T-helper 2 cell treated with Interferon-gamma antibody and Interleukin-4, amounts not matched to agents 5 μg/mL and 100 μg/mL, for 36 hours (primary cell): ENCODE results near the gene KCNJ11.

ENCODE experiments used
- DNase-seq: peaks from one replicate; pipeline ENCODE4 v3.0.0; 2021; ENCODE audit warnings: low spot score
- H3K27ac Mint-ChIP-seq: one replicate; pipeline ENCODE4 v1.8.0; 2021; ENCODE audit warnings: mild to moderate bottlenecking, mixed read lengths
- H3K27me3 Mint-ChIP-seq: one replicate; pipeline ENCODE4 v1.8.0; 2021; ENCODE audit warnings: low read depth, mixed read lengths
- H3K36me3 Mint-ChIP-seq: one replicate; pipeline ENCODE4 v1.8.0; 2021; ENCODE audit warnings: low read depth, mixed read lengths
- H3K4me1 Mint-ChIP-seq: one replicate; pipeline ENCODE4 v1.8.0; 2021; ENCODE audit warnings: low read depth, mixed read lengths
- H3K4me3 Mint-ChIP-seq: one replicate; pipeline ENCODE4 v1.8.0; 2022; ENCODE audit warnings: mild to moderate bottlenecking, moderate library complexity, mixed read lengths
- H3K9me3 Mint-ChIP-seq: one replicate; pipeline ENCODE4 v1.8.0; 2021; ENCODE audit warnings: mixed read lengths

Gene KCNJ11

DNA sequence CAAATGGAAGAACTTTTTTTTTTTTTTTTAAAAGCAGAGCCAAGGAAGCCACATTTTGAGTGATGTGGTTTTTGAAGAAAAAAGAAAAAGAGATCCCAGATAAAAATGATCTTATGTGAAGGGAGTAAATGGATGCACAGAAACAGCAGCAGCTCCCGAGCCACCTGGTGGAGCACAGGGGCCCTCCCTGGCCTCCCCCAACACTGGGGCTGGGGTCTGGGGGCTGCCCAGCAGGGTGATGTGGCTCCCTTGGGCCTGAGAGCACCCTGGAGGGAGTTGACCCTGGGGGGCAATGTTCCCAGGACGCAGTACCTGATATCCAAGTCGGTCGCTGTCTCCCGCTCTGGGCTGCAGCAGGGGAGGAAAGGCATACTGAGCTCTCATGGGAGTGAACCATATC lies 26.5 kb upstream of the KCNJ11 start:
- Mint-ChIP-seq H3K4me3 (peak overlapping the region; percentile 62), H3K4me1 (peaks cover 52% of the 10 kb centered on the region), H3K36me3 (no peaks in the 10 kb centered on the region), H3K27me3 (peaks cover 57% of the 10 kb centered on the region), H3K9me3 (no peaks in the 10 kb centered on the region), H3K27ac (no peak overlapping the region)
- DNase-seq: no peak

- no peaks in the 10 kb centered on the region for H3K9me3 Mint-ChIP-seq
- H3K36me3 Mint-ChIP-seq: no peaks in the 10 kb centered on the region
- peaks cover 50% of the 10 kb centered on the region for H3K27me3 Mint-ChIP-seq
- peak overlapping the region; percentile 70 for H3K27ac Mint-ChIP-seq
- peaks cover 47% of the 10 kb centered on the region for H3K4me1 Mint-ChIP-seq
- H3K4me3 Mint-ChIP-seq: peak overlapping the region; percentile 62
- DNase-seq: peak; percentile 8
Measured at GRCh38 chr11:17414317-17414737, 25.9 kb upstream of the KCNJ11 start.

DNA sequence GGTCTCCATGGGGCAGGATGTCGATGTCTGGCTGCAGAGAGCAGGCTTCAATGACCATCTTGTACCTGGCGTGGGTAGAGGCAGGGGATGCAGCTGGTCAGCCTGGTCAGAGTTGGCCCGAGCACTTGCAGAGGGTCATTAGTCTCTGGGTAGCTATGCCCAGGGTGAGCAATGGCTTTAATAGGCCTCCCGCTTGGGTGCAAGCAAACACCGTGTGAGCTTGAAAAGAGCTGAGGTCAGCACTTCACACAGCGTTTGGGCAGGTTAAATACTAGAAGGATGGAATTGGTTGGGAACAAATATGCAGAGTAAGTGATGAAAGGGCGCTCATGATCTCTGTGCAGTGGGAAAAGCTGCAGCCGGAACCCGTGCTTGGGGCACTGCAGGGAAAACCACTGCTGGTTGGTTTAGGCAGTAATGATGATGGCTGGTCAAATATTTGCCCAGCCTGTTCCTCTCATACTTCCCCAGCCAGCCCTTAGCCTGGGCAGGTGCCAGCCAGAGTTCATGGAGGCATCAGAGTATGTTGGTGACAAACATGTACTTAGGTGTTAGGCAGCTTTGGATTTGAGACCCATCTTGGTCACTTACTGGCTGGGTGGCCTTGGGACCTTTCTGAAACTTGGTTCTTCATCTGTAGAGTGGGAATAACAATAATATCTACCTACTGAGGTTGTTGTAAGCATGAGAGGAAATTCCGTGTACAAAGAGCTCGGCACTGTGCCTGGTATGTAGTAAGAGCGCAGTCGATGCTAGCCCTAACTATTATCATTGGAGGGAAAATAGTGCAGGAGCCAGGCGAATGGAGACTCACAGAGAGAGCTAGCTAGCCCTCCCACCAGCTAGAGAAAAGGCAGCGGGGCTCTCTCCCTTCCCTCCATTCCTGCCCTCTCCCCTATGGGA lies 25.2 kb upstream of the KCNJ11 start:
- Mint-ChIP-seq H3K27me3 (peaks cover 43% of the 10 kb centered on the region), H3K4me3 (peak overlapping the region; percentile 62), H3K36me3 (no peaks in the 10 kb centered on the region), H3K4me1 (peaks cover 44% of the 10 kb centered on the region), H3K9me3 (no peaks in the 10 kb centered on the region), H3K27ac (peak overlapping the region; percentile 70)
- DNase-seq: no peak

DNA sequence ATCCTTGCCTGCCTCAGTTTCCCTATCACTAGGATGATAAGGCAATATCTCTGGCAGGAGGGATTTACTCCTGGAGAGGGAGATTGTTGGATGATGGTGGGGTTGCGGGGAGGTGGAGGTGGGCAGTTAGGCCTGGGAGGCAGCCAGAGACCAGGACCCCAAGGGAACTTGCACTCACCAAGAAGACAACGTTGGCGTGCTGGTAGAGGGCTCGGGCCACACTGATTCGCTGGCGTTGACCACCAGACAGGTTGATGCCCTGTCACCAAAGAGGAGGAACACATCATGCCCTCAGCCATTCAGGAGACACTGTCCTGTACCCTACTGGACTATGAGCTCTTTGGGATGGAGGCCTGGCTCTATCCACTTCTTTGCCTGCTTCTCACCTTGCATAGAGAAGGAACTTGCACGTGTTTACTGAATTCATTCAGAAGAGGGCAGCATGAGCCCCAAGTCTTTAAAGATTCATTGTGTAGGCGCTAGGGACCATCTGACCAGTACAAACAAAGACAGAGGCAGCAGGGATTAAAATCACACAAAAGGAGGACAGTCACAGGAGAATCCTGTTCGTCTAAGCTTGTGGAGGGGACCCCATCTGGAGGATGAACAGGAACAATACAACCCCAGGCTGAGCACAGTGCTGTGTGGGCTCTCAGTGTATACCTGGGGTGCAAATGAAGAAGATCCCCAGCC lies 24.2 kb upstream of the KCNJ11 start:
- Mint-ChIP-seq H3K27me3 (peaks cover 36% of the 10 kb centered on the region), H3K27ac (no peak overlapping the region), H3K36me3 (no peaks in the 10 kb centered on the region), H3K4me3 (no peak overlapping the region), H3K9me3 (no peaks in the 10 kb centered on the region), H3K4me1 (peaks cover 41% of the 10 kb centered on the region)
- DNase-seq: no peak

GRCh38 chr11:17411418-17411817 lies 23.0 kb upstream of the KCNJ11 start:
- Mint-ChIP-seq H3K9me3 (no peaks in the 10 kb centered on the region), H3K27ac (no peak overlapping the region), H3K4me1 (peaks cover 40% of the 10 kb centered on the region), H3K36me3 (no peaks in the 10 kb centered on the region), H3K4me3 (no peak overlapping the region), H3K27me3 (peaks cover 32% of the 10 kb centered on the region)
- DNase-seq: no peak

DNA sequence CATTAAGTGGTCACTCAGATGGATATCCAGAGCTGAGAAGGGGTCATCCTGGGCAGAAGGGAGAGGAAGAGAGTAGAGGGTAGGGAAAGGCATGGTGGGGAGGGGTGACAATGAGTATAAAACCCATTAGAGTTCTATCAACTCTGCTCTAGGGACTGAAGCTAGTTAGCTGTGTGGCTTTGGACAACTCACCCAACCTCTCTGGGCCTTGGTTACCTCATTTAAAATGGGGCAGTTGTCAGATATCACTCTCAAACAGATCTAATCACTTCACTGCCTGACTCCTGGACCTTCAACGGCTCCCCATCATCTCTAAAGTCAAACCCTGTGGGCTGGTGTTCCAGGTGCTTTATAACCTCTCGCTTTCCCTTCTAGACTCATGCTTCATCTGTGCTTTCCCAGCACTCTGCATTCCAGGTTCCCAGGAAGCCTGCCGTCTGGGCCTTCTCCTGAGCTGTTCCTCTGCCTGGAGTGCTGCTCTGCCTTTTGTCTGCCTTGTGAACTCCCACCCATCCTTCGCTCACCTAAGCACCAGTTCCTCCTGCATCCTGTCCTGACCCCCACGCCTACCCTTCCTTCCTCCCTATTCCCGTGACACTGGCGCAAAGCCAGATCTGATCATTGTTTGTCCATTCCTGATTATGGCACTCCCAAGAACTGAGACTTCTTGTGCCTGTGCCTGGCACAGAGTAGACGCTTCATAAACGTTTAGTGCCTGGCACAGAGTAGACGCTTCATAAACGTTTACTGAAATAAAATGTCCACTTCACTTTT lies 22.3 kb upstream of the KCNJ11 start:
- H3K27me3 Mint-ChIP-seq: peaks cover 27% of the 10 kb centered on the region
- no peaks in the 10 kb centered on the region for H3K9me3 Mint-ChIP-seq
- peaks cover 35% of the 10 kb centered on the region for H3K4me1 Mint-ChIP-seq

DNA sequence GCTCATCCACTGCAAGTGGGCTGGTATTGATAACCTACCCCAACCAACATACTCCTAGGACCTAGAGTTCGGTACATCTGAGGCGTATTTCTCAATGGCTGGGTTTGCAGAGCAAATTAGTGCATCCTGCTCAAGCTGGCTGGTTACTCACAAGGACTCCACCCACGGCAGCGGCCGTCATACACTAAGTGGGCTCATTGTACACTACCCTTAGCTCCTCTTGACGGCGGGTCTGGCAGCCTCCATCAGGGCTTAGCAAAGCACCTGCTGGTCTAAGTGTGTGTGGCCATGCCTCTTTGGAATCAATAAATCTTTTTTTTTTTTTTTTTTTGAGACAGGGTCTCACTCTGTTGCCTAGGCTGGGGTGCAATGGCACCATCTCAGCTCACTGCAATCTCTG lies 20.2 kb upstream of the KCNJ11 start:
- Mint-ChIP-seq H3K9me3 (no peaks in the 10 kb centered on the region), H3K4me3 (no peak overlapping the region), H3K36me3 (no peaks in the 10 kb centered on the region), H3K4me1 (peaks cover 21% of the 10 kb centered on the region), H3K27me3 (peaks cover 19% of the 10 kb centered on the region), H3K27ac (no peak overlapping the region)
- DNase-seq: no peak

More for the DNA sequence above, 22.3 kb upstream of the KCNJ11 start:
- DNase-seq: no peak
- Mint-ChIP-seq H3K4me3 (no peak overlapping the region), H3K36me3 (no peaks in the 10 kb centered on the region), H3K27ac (no peak overlapping the region)

- no peaks in the 10 kb centered on the region for H3K9me3 Mint-ChIP-seq
- no peak overlapping the region for H3K4me3 Mint-ChIP-seq
- DNase-seq: no peak
- no peaks in the 10 kb centered on the region for H3K36me3 Mint-ChIP-seq
- no peak overlapping the region for H3K27ac Mint-ChIP-seq
- H3K4me1 Mint-ChIP-seq: peaks cover 15% of the 10 kb centered on the region
- peaks cover 14% of the 10 kb centered on the region for H3K27me3 Mint-ChIP-seq
Measured at GRCh38 chr11:17408026-17408425, 19.6 kb upstream of the KCNJ11 start.

GRCh38 chr11:17407575-17407974 lies 19.1 kb upstream of the KCNJ11 start:
- Mint-ChIP-seq H3K27ac (no peak overlapping the region), H3K4me3 (no peak overlapping the region), H3K27me3 (peaks cover 10% of the 10 kb centered on the region), H3K4me1 (peaks cover 11% of the 10 kb centered on the region), H3K36me3 (no peaks in the 10 kb centered on the region), H3K9me3 (no peaks in the 10 kb centered on the region)
- no peak for DNase-seq

DNA sequence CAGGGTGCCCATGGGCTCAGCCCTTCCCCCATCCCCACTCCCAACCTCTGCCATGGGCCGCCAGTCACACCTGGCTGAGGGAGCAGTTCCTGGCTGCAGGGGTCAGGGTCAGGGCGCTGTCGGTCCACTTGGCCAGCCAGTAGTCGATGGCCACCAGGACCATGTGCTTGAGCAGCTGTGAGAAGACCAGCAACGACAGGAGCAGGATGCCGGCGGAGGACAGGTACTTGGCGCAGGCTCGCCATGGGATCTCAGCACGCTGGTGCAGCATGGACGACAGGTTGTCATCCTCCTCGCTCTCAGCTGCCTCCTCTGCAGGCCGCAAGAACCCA lies 18.3 kb upstream of the KCNJ11 start:
- H3K27ac Mint-ChIP-seq: no peak overlapping the region
- no peak overlapping the region for H3K4me3 Mint-ChIP-seq
- peaks cover 9% of the 10 kb centered on the region for H3K27me3 Mint-ChIP-seq
- H3K36me3 Mint-ChIP-seq: no peaks in the 10 kb centered on the region
- DNase-seq: no peak
- peaks cover 8% of the 10 kb centered on the region for H3K4me1 Mint-ChIP-seq
- H3K9me3 Mint-ChIP-seq: no peaks in the 10 kb centered on the region

DNA sequence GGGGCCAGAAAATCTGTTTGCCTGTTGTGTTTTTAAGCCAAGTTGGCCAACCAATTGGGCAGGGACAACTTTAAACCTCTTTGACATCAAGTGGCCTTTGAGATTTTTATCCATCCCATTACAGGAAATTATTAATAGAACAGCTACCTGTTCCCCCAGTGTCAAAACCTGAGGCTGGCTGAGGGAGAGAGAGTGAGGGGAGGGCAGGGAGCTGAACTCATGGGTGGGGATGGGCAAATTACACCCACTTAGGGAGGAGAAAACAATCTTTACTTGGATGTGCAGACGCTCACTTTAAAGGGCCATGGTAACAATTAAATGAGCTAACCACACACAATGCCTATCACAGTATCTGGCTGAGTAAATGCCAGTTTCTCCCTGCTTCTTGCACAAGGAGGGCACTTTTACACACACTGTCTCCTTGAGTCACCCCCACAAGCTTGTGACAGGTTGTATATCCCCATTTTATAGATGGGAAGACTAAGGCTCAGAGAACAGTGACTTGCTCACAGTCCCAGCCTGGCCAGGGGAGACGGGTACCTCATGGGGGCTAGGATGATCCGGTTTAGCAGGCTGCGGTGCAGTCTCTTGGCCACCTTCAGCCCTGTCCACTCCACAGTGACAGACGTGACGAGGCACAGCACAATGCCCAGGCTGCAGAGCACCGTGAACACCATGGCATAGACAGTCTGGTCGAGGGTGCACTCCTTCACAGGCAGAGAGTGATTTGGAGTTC lies 17.8 kb upstream of the KCNJ11 start:
- Mint-ChIP-seq H3K27me3 (peaks cover 9% of the 10 kb centered on the region), H3K4me3 (no peak overlapping the region)

GRCh38 chr11:17405232-17406005 lies 17.0 kb upstream of the KCNJ11 start:
- no peak for DNase-seq
- H3K9me3 Mint-ChIP-seq: no peaks in the 10 kb centered on the region
- no peaks in the 10 kb centered on the region for H3K36me3 Mint-ChIP-seq
- H3K4me1 Mint-ChIP-seq: peaks cover 5% of the 10 kb centered on the region
- peaks cover 9% of the 10 kb centered on the region for H3K27me3 Mint-ChIP-seq
- H3K27ac Mint-ChIP-seq: no peak overlapping the region
- no peak overlapping the region for H3K4me3 Mint-ChIP-seq

More for the DNA sequence above, 17.8 kb upstream of the KCNJ11 start:
- H3K9me3 Mint-ChIP-seq: no peaks in the 10 kb centered on the region
- H3K27ac Mint-ChIP-seq: no peak overlapping the region
- H3K4me1 Mint-ChIP-seq: peaks cover 5% of the 10 kb centered on the region
- H3K36me3 Mint-ChIP-seq: no peaks in the 10 kb centered on the region
- no peak for DNase-seq
